ENCODE measurements around the gene VIPR2.

VIPR2 gene

DNA sequence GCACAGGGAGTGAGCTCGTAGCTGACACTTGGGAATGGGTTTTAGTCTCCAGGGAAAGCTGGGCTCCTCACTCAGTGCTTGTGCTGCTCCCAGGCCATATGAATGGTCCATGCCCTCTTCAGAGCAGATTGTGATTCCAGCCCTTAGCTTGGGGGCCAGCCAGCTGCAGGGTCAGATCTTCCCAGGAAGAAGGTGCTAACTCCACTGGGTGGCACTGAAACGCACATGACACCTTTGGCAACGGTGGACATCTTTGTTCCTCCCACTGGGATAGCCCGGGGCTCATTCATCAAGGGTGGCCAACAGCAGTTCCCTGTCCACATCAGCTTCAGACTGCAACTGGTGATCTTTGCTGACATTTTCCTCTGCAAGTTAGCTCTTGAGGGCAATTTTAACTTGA, 159.1 kb downstream of the VIPR2 start:
- no peak for TF ChIP-seq FOXP2 (optimal IDR thresholded peaks at IDR 0.05; ENCODE audit: borderline replicate concordance, extremely low read depth, extremely low read length, insufficient read depth)
- TF ChIP-seq TAF1 (IDR thresholded peaks at IDR 0.05; ENCODE audit: borderline replicate concordance, insufficient read depth, low read length) = no peak
- TF ChIP-seq SIN3A (IDR thresholded peaks at IDR 0.05; ENCODE audit: borderline replicate concordance, insufficient read depth, low read length) = no peak
- TF ChIP-seq, protein P1, sequence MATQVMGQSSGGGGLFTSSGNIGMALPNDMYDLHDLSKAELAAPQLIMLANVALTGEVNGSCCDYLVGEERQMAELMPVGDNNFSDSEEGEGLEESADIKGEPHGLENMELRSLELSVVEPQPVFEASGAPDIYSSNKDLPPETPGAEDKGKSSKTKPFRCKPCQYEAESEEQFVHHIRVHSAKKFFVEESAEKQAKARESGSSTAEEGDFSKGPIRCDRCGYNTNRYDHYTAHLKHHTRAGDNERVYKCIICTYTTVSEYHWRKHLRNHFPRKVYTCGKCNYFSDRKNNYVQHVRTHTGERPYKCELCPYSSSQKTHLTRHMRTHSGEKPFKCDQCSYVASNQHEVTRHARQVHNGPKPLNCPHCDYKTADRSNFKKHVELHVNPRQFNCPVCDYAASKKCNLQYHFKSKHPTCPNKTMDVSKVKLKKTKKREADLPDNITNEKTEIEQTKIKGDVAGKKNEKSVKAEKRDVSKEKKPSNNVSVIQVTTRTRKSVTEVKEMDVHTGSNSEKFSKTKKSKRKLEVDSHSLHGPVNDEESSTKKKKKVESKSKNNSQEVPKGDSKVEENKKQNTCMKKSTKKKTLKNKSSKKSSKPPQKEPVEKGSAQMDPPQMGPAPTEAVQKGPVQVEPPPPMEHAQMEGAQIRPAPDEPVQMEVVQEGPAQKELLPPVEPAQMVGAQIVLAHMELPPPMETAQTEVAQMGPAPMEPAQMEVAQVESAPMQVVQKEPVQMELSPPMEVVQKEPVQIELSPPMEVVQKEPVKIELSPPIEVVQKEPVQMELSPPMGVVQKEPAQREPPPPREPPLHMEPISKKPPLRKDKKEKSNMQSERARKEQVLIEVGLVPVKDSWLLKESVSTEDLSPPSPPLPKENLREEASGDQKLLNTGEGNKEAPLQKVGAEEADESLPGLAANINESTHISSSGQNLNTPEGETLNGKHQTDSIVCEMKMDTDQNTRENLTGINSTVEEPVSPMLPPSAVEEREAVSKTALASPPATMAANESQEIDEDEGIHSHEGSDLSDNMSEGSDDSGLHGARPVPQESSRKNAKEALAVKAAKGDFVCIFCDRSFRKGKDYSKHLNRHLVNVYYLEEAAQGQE (IDR thresholded peaks at IDR 0.05; ENCODE audit: insufficient read depth in 1 of 2, low read depth in 2 of 2, low read length in 2 of 2) = no peak
- no peak for TF ChIP-seq POLR2AphosphoS5 (IDR thresholded peaks at IDR 0.05; ENCODE audit: low read depth, low read length)

DNA sequence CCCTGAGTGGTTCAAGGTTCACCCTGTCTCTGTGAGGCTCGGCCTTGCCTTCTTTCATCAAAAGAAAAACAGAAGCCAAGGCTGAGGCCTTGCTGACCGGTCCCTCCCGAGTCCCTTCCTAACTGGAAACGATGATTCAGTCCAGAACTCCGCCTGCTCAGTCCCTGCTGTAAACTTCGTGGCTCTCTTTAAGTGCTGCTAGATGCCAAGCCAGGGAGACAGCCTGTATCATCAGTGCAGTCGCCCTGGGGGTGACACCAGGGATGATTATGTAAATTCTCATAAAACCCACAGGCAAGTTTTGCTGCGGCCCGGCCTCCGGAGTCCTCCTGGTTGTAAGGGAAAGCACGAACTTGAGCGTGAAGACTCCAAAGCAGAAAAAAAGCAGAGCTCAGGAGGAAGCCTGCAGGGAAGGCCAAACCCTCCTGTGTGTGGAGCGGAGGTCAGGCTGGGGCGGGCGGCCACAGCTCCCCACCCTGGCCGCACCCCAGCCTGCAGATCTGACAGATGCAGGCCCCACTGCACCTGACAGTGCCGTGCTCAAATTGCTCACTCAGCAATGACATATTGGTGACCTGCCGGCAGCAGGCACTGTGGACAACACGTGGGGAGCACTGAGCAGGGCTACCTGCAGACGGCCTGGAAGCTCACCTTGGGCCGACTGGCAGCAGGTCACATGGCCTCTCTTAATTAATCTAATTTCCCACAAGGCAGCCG, 164.9 kb downstream of the VIPR2 start:
- TF ChIP-seq, protein P1 (IDR thresholded peaks at IDR 0.05; ENCODE audit: insufficient read depth in 1 of 2, low read depth in 2 of 2, low read length in 2 of 2) = no peak
- TF ChIP-seq TAF1 (IDR thresholded peaks at IDR 0.05; ENCODE audit: borderline replicate concordance, insufficient read depth, low read length) (no peak), SIN3A (IDR thresholded peaks at IDR 0.05; ENCODE audit: borderline replicate concordance, insufficient read depth, low read length) (no peak), FOXP2 (optimal IDR thresholded peaks at IDR 0.05; ENCODE audit: borderline replicate concordance, extremely low read depth, extremely low read length, insufficient read depth) (no peak), POLR2AphosphoS5 (IDR thresholded peaks at IDR 0.05; ENCODE audit: low read depth, low read length) (no peak)

DNA sequence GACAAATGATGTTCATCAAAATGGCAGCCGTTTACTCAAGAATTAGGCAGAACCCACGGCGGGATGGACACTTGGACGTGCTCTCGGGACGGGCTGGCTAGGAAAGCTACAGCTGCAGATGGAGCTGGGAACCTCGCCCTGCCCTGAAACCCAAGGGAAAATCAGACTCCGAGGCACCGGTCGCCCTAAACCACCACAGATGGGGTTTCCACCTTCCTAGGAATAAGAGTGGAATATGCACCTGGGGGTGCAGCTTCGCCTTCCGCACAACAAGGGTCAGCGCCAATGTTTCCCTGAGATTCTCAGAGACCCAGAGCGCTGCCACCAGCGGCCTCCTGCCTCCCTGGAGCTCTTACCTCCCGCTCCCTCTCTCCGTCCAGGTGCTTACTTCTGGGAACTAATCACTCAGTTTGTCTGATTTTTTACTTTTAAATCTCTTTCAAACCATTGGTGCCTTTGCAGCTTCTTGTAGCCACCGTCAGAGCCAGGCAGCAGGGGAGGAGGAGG, 165.6 kb downstream of the VIPR2 start:
- TF ChIP-seq FOXP2 (optimal IDR thresholded peaks at IDR 0.05; ENCODE audit: borderline replicate concordance, extremely low read depth, extremely low read length, insufficient read depth) (no peak), SIN3A (IDR thresholded peaks at IDR 0.05; ENCODE audit: borderline replicate concordance, insufficient read depth, low read length) (no peak), TAF1 (IDR thresholded peaks at IDR 0.05; ENCODE audit: borderline replicate concordance, insufficient read depth, low read length) (no peak), POLR2AphosphoS5 (IDR thresholded peaks at IDR 0.05; ENCODE audit: low read depth, low read length) (no peak)
- TF ChIP-seq, protein P1 (IDR thresholded peaks at IDR 0.05; ENCODE audit: insufficient read depth in 1 of 2, low read depth in 2 of 2, low read length in 2 of 2) = no peak
